OCI-LY1 (cell line): ENCODE measurements around the gene WIPF3.

ENCODE experiments used
- H2AFZ ChIP-seq: fragments of 200-600 bp; sonication (generic), shearing (Covaris generic); 2 replicates; pipeline ENCODE4 v1.6.0; 2014; ENCODE audit warnings: antibody characterized with exemption, mild to moderate bottlenecking, low read length
- H3F3A ChIP-seq: fragments of 200-600 bp; sonication (generic), shearing (Covaris generic); 2 replicates; pipeline ENCODE4 v1.6.0; 2014; ENCODE audit warnings: mild to moderate bottlenecking, antibody characterized with exemption, low read length, moderate library complexity; ENCODE audit not compliant: insufficient read depth
- H3K27ac ChIP-seq: fragments of 200-600 bp; sonication (generic); 2 replicates; pipeline ENCODE4 v1.5.1; 2014; ENCODE audit warnings: low read length, mixed run types, mild to moderate bottlenecking, low read depth; ENCODE audit not compliant: poor library complexity, severe bottlenecking
- H3K27me3 ChIP-seq: fragments of 200-600 bp; sonication (generic); 2 replicates; pipeline ENCODE4 v1.6.0; 2014; ENCODE audit warnings: antibody characterized with exemption, mild to moderate bottlenecking, low read length, moderate library complexity; ENCODE audit not compliant: insufficient read depth
- H3K36me3 ChIP-seq: fragments of 200-600 bp; sonication (generic); 2 replicates; pipeline ENCODE4 v1.6.1; 2014; ENCODE audit warnings: mild to moderate bottlenecking, antibody characterized with exemption, low read length, moderate library complexity, mixed read lengths; ENCODE audit not compliant: insufficient read depth
- H3K4me1 ChIP-seq: fragments of 200-600 bp; sonication (generic); 2 replicates; pipeline ENCODE4 v1.5.1; 2014; ENCODE audit warnings: mild to moderate bottlenecking, low read length, moderate library complexity; ENCODE audit not compliant: insufficient read depth, severe bottlenecking
- H3K4me2 ChIP-seq: fragments of 200-600 bp; sonication (generic), shearing (Covaris generic); 2 replicates; pipeline ENCODE4 v1.6.1; 2014; ENCODE audit warnings: low read length
- H3K4me3 ChIP-seq: fragments of 200-600 bp; sonication (generic); 2 replicates; pipeline ENCODE4 v1.5.1; 2014; ENCODE audit warnings: low read length, low read depth, mild to moderate bottlenecking, mixed read lengths; ENCODE audit not compliant: poor library complexity, severe bottlenecking
- H3K79me2 ChIP-seq: fragments of 200-600 bp; shearing (Covaris generic); 2 replicates; pipeline ENCODE4 v1.6.1; 2016; ENCODE audit warnings: mixed run types, low read length, mixed read lengths; ENCODE audit not compliant: insufficient read depth
- H3K9ac ChIP-seq: fragments of 200-600 bp; sonication (generic), shearing (Covaris generic); 2 replicates; pipeline ENCODE4 v1.6.1; 2014; ENCODE audit warnings: mild to moderate bottlenecking, low read length, mixed read lengths
- H3K9me2 ChIP-seq: fragments of 200-600 bp; sonication (generic), shearing (Covaris generic); 2 replicates; pipeline ENCODE4 v1.6.1; 2014; ENCODE audit warnings: low read depth, mild to moderate bottlenecking, low read length, mixed read lengths
- H3K9me3 ChIP-seq: fragments of 200-600 bp; shearing (Covaris generic); 2 replicates; pipeline ENCODE4 v1.6.1; 2014; ENCODE audit warnings: low read length, mixed read lengths
- H4K20me1 ChIP-seq: fragments of 200-600 bp; sonication (generic), shearing (Covaris generic); 2 replicates; pipeline ENCODE4 v1.6.0; 2016; ENCODE audit warnings: mild to moderate bottlenecking, low read length; ENCODE audit not compliant: insufficient read depth
- EZH2 ChIP-seq: fragments of 200-600 bp; sonication (generic), shearing (Covaris generic); IDR thresholded peaks from 2 replicates; pipeline ENCODE4 v1.8.0; 2017; ENCODE audit warnings: borderline replicate concordance, mixed run types, mild to moderate bottlenecking, antibody characterized with exemption, low read length, moderate library complexity, mixed read lengths
- TF ChIP-seq, protein P1 (sequence below): fragments of 200-600 bp; sonication (generic), shearing (Covaris generic); IDR thresholded peaks from 2 replicates; pipeline ENCODE4 v1.5.1; 2017; ENCODE audit warnings: mild to moderate bottlenecking, antibody characterized with exemption, low read length, moderate library complexity, mixed read lengths

WIPF3 gene

DNA sequence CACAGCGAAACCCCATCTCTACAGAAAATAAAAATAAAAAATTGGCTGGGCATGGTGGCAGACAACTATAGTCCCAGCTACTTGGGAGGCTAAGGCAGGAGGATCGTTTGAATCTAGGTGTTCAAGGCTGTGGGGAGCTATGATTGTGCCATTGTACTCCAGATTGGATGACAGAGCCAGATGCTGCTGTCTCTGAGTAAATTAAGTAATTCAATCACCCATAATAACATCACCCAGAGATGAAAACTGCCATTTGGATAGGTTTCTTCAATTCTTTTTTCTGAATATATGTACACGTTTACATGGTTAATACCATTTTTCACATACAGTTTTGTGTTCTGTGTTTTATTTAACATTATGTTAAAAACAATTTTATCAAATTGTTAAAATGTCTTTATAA, 79.3 kb downstream of the WIPF3 start:
- Histone ChIP-seq H3K9ac (no peak overlapping the region), H3K27ac (no peak overlapping the region)

DNA sequence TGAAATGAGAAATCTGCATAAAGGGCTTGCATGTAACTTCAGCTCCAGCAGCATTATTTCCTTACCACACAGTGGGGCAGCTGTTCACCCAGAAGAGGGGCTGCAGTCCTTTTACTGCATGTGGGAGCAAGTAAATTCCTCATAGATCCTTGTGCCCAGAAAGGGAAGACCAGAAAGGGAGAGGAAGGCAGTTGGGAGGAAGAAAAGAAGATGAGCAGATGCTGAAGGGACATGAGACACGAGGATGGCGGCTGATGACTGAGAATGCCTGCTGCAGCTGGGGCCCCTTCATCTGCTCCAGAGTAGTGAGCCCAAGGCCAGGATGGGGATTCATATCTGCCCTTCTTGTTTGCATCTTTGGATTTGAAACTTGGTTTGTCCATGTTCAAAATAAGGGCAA, 80.5 kb downstream of the WIPF3 start:
- H3K79me2 ChIP-seq, result no peaks in the 10 kb centered on the region
- H3K27ac ChIP-seq, result no peak overlapping the region
- no peaks in the 10 kb centered on the region for H3K4me1 ChIP-seq
- H3K9ac ChIP-seq, result no peak overlapping the region
- H3K4me2 ChIP-seq, result no peak overlapping the region
- H3K4me3 ChIP-seq, result no peak overlapping the region
- no peaks in the 10 kb centered on the region for H3F3A ChIP-seq
- no peak overlapping the region for H2AFZ ChIP-seq
- H3K9me2 ChIP-seq, result no peaks in the 10 kb centered on the region
- H3K36me3 ChIP-seq, result no peaks in the 10 kb centered on the region
- no peaks in the 10 kb centered on the region for H3K9me3 ChIP-seq
- TF ChIP-seq EZH2, result no peak
- TF ChIP-seq, protein P1, sequence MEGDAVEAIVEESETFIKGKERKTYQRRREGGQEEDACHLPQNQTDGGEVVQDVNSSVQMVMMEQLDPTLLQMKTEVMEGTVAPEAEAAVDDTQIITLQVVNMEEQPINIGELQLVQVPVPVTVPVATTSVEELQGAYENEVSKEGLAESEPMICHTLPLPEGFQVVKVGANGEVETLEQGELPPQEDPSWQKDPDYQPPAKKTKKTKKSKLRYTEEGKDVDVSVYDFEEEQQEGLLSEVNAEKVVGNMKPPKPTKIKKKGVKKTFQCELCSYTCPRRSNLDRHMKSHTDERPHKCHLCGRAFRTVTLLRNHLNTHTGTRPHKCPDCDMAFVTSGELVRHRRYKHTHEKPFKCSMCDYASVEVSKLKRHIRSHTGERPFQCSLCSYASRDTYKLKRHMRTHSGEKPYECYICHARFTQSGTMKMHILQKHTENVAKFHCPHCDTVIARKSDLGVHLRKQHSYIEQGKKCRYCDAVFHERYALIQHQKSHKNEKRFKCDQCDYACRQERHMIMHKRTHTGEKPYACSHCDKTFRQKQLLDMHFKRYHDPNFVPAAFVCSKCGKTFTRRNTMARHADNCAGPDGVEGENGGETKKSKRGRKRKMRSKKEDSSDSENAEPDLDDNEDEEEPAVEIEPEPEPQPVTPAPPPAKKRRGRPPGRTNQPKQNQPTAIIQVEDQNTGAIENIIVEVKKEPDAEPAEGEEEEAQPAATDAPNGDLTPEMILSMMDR, result no peak
- H4K20me1 ChIP-seq, result no peaks in the 10 kb centered on the region
- no peaks in the 10 kb centered on the region for H3K27me3 ChIP-seq

More for the DNA sequence above, 79.3 kb downstream of the WIPF3 start:
- Histone ChIP-seq H3K4me3 (no peak overlapping the region), H2AFZ (no peak overlapping the region), H3K79me2 (no peaks in the 10 kb centered on the region), H3K9me2 (no peaks in the 10 kb centered on the region), H3F3A (no peaks in the 10 kb centered on the region), H4K20me1 (no peaks in the 10 kb centered on the region), H3K9me3 (no peaks in the 10 kb centered on the region), H3K27me3 (no peaks in the 10 kb centered on the region), H3K4me1 (no peaks in the 10 kb centered on the region), H3K4me2 (no peak overlapping the region), H3K36me3 (no peaks in the 10 kb centered on the region)
- TF ChIP-seq, protein P1, result no peak
- no peak for TF ChIP-seq EZH2

DNA sequence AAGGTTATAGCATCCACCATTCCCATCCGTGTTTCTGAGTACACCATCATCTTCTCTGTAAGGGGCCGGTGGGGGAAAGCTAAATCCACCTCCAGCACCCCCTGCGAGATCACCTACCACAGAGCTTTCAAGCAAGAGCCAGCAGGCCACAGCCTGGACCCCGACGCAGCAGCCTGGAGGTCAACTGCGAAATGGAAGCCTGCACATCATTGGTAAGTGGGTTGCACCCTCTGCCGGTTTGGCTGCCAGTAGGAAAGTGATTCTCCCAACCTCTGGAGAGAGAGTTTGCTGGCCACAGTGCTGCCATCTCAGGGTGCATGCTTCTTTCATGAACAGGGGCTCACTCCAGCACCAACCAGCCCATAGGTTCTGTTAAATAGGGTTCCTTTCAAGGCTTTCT, 81.7 kb downstream of the WIPF3 start:
- no peaks in the 10 kb centered on the region for H4K20me1 ChIP-seq
- H3K9ac ChIP-seq, result no peak overlapping the region
- no peak overlapping the region for H3K4me3 ChIP-seq
- no peaks in the 10 kb centered on the region for H3K79me2 ChIP-seq
- no peaks in the 10 kb centered on the region for H3F3A ChIP-seq
- TF ChIP-seq EZH2, result no peak
- TF ChIP-seq, protein P1, result no peak
- H3K27me3 ChIP-seq, result 0 out of 2 replicates have a peak, but pooled peaks cover 4% of the 10 kb centered on the region
- H3K9me2 ChIP-seq, result no peaks in the 10 kb centered on the region
- H3K4me1 ChIP-seq, result no peaks in the 10 kb centered on the region
- H2AFZ ChIP-seq, result no peak overlapping the region
- no peak overlapping the region for H3K4me2 ChIP-seq
- H3K27ac ChIP-seq, result no peak overlapping the region
- no peaks in the 10 kb centered on the region for H3K9me3 ChIP-seq
- H3K36me3 ChIP-seq, result no peaks in the 10 kb centered on the region
